NCI-H748 (cell line): ENCODE measurements around the gene PALLD.
A peak's percentile ranks its signal among the peaks of the same experiment; 100 is the strongest.
"Not testable (repeated sequence)": the region's sequence is repeated elsewhere in the genome, so short reads cannot be mapped to it uniquely, and the experiment has no call there.

ENCODE experiments used
- DNase-seq: peaks from one replicate; lab custom pipeline; 2025; ENCODE audit not compliant: unreplicated experiment; lab: John Stamatoyannopoulos, UW

Gene PALLD

GRCh38 chr4:168724686-168725411 lies 228.0 kb downstream of the PALLD start:
- no peak for DNase-seq

GRCh38 chr4:168725930-168726329 lies 229.1 kb downstream of the PALLD start:
- DNase-seq = no peak

GRCh38 chr4:168727181-168727580 lies 230.3 kb downstream of the PALLD start:
- not testable (repeated sequence) for DNase-seq

- DNase-seq = no peak
These were observed 234.3 kb downstream of the PALLD start for GRCh38 chr4:168731006-168731636.

- DNase-seq = no peak
These were observed 235.0 kb downstream of the PALLD start for GRCh38 chr4:168731706-168732414.

- no peak for DNase-seq
These were observed 235.9 kb downstream of the PALLD start for GRCh38 chr4:168732714-168733113.

- DNase-seq = no peak
These were observed 238.1 kb downstream of the PALLD start for GRCh38 chr4:168734703-168735678.

- no peak for DNase-seq
These were observed 238.9 kb downstream of the PALLD start for GRCh38 chr4:168735735-168736134.

- no peak for DNase-seq
These were observed 240.3 kb downstream of the PALLD start for GRCh38 chr4:168736860-168737805.

GRCh38 chr4:168737806-168738172 lies 240.9 kb downstream of the PALLD start:
- no peak for DNase-seq

- DNase-seq = no peak
These were observed 243.0 kb downstream of the PALLD start for GRCh38 chr4:168739886-168740285.

GRCh38 chr4:168740691-168741090 lies 243.8 kb downstream of the PALLD start:
- no peak for DNase-seq

- no peak for DNase-seq
These were observed 244.7 kb downstream of the PALLD start for GRCh38 chr4:168741281-168742173.

GRCh38 chr4:168743131-168743530 lies 246.3 kb downstream of the PALLD start:
- peak; percentile 22 for DNase-seq

- peak; percentile 31 for DNase-seq
These were observed 246.7 kb downstream of the PALLD start for GRCh38 chr4:168743601-168744000.

GRCh38 chr4:168744021-168744420 lies 247.2 kb downstream of the PALLD start:
- peak; percentile 6 for DNase-seq

- DNase-seq = no peak
These were observed 252.0 kb downstream of the PALLD start for GRCh38 chr4:168748807-168749206.

- no peak for DNase-seq
These were observed 254.7 kb downstream of the PALLD start for GRCh38 chr4:168751263-168752225.
